ENCODE data around the gene SERPINA1.

GRCh38 chr14:94361682-94362081 is 26.7 kb downstream of the SERPINA1 start:
- no peak for TF ChIP-seq POLR2A (IDR thresholded peaks at IDR 0.05; ENCODE audit: borderline replicate concordance, extremely low read depth, insufficient read depth, insufficient read length)
- no peak for TF ChIP-seq CEBPB (IDR thresholded peaks at IDR 0.05; ENCODE audit: low read depth)
- TF ChIP-seq, protein P1, sequence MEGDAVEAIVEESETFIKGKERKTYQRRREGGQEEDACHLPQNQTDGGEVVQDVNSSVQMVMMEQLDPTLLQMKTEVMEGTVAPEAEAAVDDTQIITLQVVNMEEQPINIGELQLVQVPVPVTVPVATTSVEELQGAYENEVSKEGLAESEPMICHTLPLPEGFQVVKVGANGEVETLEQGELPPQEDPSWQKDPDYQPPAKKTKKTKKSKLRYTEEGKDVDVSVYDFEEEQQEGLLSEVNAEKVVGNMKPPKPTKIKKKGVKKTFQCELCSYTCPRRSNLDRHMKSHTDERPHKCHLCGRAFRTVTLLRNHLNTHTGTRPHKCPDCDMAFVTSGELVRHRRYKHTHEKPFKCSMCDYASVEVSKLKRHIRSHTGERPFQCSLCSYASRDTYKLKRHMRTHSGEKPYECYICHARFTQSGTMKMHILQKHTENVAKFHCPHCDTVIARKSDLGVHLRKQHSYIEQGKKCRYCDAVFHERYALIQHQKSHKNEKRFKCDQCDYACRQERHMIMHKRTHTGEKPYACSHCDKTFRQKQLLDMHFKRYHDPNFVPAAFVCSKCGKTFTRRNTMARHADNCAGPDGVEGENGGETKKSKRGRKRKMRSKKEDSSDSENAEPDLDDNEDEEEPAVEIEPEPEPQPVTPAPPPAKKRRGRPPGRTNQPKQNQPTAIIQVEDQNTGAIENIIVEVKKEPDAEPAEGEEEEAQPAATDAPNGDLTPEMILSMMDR (IDR thresholded peaks at IDR 0.05 in 2 of 3, conservative IDR thresholded peaks at IDR 0.05 in 1 of 3; ENCODE audit: borderline replicate concordance in 1 of 3, insufficient read depth in 1 of 3, low read depth in 2 of 3, low read length in 2 of 3), result no peak
- TF ChIP-seq EZH2 (IDR thresholded peaks at IDR 0.05), result no peak
- TF ChIP-seq, protein P2, sequence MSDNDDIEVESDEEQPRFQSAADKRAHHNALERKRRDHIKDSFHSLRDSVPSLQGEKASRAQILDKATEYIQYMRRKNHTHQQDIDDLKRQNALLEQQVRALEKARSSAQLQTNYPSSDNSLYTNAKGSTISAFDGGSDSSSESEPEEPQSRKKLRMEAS (IDR thresholded peaks at IDR 0.05), result no peak
- no peak for TF ChIP-seq POLR2AphosphoS5 (IDR thresholded peaks at IDR 0.05; ENCODE audit: low read depth, low read length)
- no peak for TF ChIP-seq TCF7L2 (IDR thresholded peaks at IDR 0.05; ENCODE audit: borderline replicate concordance, extremely low read depth, insufficient read depth, insufficient read length)
- TF ChIP-seq RAD21 (IDR thresholded peaks at IDR 0.05; ENCODE audit: low read depth), result no peak
- TF ChIP-seq ZFX (IDR thresholded peaks at IDR 0.05), result no peak
- TF ChIP-seq, protein P3, sequence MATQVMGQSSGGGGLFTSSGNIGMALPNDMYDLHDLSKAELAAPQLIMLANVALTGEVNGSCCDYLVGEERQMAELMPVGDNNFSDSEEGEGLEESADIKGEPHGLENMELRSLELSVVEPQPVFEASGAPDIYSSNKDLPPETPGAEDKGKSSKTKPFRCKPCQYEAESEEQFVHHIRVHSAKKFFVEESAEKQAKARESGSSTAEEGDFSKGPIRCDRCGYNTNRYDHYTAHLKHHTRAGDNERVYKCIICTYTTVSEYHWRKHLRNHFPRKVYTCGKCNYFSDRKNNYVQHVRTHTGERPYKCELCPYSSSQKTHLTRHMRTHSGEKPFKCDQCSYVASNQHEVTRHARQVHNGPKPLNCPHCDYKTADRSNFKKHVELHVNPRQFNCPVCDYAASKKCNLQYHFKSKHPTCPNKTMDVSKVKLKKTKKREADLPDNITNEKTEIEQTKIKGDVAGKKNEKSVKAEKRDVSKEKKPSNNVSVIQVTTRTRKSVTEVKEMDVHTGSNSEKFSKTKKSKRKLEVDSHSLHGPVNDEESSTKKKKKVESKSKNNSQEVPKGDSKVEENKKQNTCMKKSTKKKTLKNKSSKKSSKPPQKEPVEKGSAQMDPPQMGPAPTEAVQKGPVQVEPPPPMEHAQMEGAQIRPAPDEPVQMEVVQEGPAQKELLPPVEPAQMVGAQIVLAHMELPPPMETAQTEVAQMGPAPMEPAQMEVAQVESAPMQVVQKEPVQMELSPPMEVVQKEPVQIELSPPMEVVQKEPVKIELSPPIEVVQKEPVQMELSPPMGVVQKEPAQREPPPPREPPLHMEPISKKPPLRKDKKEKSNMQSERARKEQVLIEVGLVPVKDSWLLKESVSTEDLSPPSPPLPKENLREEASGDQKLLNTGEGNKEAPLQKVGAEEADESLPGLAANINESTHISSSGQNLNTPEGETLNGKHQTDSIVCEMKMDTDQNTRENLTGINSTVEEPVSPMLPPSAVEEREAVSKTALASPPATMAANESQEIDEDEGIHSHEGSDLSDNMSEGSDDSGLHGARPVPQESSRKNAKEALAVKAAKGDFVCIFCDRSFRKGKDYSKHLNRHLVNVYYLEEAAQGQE (IDR thresholded peaks at IDR 0.05; ENCODE audit: low read depth), result no peak
- TF ChIP-seq YY1 (IDR thresholded peaks at IDR 0.05; ENCODE audit: extremely low read depth, insufficient replicate concordance, low read depth, low read length), result no peak
- no peak for TF ChIP-seq ZBTB33 (IDR thresholded peaks at IDR 0.05; ENCODE audit: extremely low read depth, insufficient replicate concordance, low read length)

All from HCT116 (cell line).